Lower leg skin (tissue), 3 donors: ENCODE results near the gene SLC35F3.

Experiments used
- POLR2A ChIP-seq, 2 donors: fragments of 450-650 bp; IDR thresholded peaks; one replicate each; pipeline ENCODE4 v1.6.1; 2016 to 2017; ENCODE audit warnings: antibody characterized with exemption in 2 of 2, mild to moderate bottlenecking in 1 of 2, moderate library complexity in 1 of 2
- TF ChIP-seq, protein P1 (sequence below), 3 donors: fragments of 450-650 bp; IDR thresholded peaks; one replicate each; pipeline ENCODE4 v1.5.1; 2016; ENCODE audit warnings: antibody characterized with exemption in 3 of 3, mild to moderate bottlenecking in 3 of 3, moderate library complexity in 2 of 3

GRCh38 chr1:234357831-234358230 lies 453.4 kb downstream of the SLC35F3 start:
- TF ChIP-seq POLR2A (IDR thresholded peaks at IDR 0.05) = no peak
- TF ChIP-seq, protein P1, sequence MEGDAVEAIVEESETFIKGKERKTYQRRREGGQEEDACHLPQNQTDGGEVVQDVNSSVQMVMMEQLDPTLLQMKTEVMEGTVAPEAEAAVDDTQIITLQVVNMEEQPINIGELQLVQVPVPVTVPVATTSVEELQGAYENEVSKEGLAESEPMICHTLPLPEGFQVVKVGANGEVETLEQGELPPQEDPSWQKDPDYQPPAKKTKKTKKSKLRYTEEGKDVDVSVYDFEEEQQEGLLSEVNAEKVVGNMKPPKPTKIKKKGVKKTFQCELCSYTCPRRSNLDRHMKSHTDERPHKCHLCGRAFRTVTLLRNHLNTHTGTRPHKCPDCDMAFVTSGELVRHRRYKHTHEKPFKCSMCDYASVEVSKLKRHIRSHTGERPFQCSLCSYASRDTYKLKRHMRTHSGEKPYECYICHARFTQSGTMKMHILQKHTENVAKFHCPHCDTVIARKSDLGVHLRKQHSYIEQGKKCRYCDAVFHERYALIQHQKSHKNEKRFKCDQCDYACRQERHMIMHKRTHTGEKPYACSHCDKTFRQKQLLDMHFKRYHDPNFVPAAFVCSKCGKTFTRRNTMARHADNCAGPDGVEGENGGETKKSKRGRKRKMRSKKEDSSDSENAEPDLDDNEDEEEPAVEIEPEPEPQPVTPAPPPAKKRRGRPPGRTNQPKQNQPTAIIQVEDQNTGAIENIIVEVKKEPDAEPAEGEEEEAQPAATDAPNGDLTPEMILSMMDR (IDR thresholded peaks at IDR 0.05) = no peak
